Adrenal gland (tissue), 5 donors: ENCODE data around the gene ARHGAP12.

Source experiments
- CTCF ChIP-seq, 6 experiments: fragments of 450-650 bp in 4 of 6; fragments of 200-600 bp in 2 of 6; sonication (generic) in 1 of 6; IDR thresholded peaks; 1 replicate in 5 of 6; 2 replicates in 1 of 6; pipeline versions ENCODE4 v1.5.1 to v1.8.0; 2016 to 2021; ENCODE audit warnings: antibody characterized with exemption in 6 of 6, mild to moderate bottlenecking in 2 of 6, moderate library complexity in 1 of 6
- POLR2A ChIP-seq, 2 donors: fragments of 450-650 bp; IDR thresholded peaks; one replicate each; pipeline ENCODE4 v1.6.1; 2017; ENCODE audit warnings: antibody characterized with exemption in 2 of 2, mild to moderate bottlenecking in 2 of 2, moderate library complexity in 1 of 2
- donor health status: DM: no; HTN: no; CAD: no.

DNA sequence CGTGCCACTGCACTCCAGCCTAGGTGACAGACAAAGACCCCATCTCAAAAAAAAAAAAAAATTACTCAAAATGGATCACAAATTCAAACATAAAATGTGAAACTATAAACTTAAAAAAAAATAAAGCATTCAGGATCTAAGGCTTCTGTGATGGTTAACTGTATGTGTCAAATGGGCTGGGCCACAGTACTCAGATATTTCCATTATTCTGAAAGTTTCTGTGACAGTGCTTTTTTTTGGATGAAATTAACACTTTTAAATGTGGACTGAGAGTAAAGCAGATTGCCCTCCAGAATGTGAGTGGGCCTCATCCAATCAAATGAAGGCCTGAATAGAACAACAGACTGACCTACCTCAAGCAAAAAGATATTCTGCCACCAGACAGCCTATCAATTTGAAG, 26.0 kb downstream of the ARHGAP12 start:
- TF ChIP-seq CTCF (IDR thresholded peaks at IDR 0.05) (no peak), POLR2A (IDR thresholded peaks at IDR 0.05) (no peak)
